Skeletal muscle cell (primary cell): ENCODE results near the gene ZNF396.

Source experiments
- DNase-seq: peaks from one replicate; pipeline ENCODE4 v3.0.0-alpha.2; 2010; ENCODE audit warnings: low read depth
- H3K4me3 ChIP-seq: 2 replicates; pipeline ENCODE4 v1.5.1; 2011; ENCODE audit warnings: low read depth, mild to moderate bottlenecking, control low read depth, low read length, moderate library complexity

Gene ZNF396

GRCh38 chr18:35344736-35345459 lies 32.2 kb downstream of the ZNF396 start:
- H3K4me3 ChIP-seq, result peak overlapping the region; percentile 83
- DNase-seq, result no peak

DNA sequence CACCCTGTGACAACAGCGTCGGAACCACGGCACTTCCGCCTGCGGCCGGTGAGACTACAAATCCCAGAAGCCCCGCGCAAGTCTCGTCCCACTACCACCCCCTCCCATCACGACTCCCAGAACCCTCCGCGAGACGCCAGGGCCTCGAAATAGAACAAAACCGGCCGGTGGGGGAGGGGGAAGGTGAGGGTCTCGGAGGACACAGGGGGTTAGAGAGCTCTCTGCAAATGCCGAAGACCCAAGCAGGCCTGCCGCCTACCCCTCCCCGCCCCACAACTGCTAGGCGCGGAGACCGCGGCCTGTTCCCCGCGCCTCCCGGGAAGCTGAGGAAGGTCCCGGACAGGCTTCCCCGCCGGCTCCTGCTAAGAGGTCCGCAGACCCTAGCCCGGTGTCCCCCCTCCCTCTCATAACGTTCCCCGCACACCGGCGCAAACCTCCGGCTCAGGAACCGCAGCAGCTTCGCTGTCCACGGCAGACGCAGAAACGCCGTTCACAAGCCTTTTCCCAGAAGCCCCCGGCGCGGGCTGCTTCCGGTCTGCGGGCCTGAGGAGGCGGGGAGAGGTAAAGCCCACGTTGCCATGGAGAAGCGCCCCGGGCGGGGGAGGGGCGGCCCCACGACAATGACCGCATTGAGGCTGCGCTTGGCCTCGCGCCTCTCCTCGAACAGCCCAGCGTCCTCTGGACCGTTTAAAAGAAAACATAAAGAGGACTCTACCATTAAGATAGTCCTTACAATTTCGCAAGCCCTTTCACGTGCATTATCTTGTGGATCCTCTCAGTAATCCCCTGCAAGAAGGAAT lies 33.0 kb downstream of the ZNF396 start, which contains the start of gene ZNF24:
Gene ZNF24, minus strand, starts transcription at position 485 of the 800 bp plus-strand sequence. CDS start 3,770 bp downstream, outside the sequence.
- DNase-seq, result peak; percentile 72
- peak within 1 kb of the TSS; percentile 83 for H3K4me3 ChIP-seq

GRCh38 chr18:35343488-35343935 lies 33.6 kb downstream of the ZNF396 start:
- no peak for DNase-seq

DNA sequence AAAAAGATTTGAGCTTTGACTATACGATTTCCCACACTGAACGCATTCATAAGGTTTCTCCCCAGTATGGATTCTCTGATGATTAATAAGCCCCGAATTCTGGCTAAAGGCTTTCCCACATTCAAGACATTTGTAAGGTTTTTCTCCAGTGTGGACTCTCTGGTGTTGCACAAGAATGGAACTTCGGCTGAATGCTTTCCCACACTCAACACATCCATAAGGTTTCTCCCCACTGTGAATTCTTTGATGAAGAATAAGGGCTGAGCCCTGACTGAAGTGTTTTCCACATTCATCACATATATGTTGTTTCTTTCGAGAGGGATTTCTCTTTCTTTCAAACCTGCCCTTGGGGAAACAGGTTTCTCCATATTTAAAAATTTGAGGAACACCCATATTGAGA lies 39.9 kb downstream of the ZNF396 start:
- no peak for DNase-seq
- no peak overlapping the region for H3K4me3 ChIP-seq

More at GRCh38 chr18:35343488-35343935, 33.6 kb downstream of the ZNF396 start:
- peak overlapping the region; percentile 83 for H3K4me3 ChIP-seq

GRCh38 chr18:35335866-35336265 lies 41.3 kb downstream of the ZNF396 start:
- H3K4me3 ChIP-seq, result no peak overlapping the region
- DNase-seq, result no peak

DNA sequence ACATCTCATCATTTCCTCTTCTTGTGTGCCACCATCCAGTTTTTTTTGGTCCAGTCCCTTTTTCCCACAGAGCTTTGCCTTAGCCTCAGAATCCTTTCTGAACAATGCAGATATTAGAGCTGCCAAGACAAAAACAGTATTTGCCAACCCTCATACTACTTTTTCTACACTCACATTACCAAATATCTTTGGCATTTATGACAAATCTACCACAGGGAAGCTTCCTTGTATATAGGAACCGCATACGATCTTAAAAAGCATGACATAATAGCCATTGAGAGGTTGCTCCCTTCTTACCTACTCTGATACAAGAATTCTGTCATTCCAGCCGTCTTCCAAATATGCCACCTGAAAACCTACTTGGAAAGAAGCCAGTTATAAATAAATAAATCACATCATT lies 42.3 kb downstream of the ZNF396 start:
- H3K4me3 ChIP-seq, result no peak overlapping the region
- no peak for DNase-seq

- no peak overlapping the region for H3K4me3 ChIP-seq
- no peak for DNase-seq
Observed at GRCh38 chr18:35334212-35334611, 42.9 kb downstream of the ZNF396 start.

- H3K4me3 ChIP-seq, result no peak overlapping the region
- DNase-seq, result no peak
Observed at GRCh38 chr18:35331367-35332087, 45.6 kb downstream of the ZNF396 start.

DNA sequence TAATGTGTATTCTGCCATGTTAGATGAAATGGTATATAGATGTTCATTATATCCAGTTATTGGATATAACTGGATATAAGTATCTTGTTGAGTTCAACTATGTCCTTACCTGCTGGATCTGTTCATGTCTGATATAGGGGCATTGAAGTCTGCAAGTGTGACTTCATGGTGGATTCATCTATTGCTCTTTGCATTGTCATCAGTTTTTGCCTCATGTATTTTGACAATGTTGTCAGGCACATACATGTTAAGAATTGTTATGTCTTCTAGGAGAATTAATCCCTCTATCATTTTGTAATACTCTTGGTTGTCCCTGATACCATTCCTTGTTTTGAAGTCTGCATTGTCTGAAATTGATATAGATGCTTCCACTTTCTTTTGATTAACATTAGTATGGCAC lies 48.3 kb downstream of the ZNF396 start:
- no peak overlapping the region for H3K4me3 ChIP-seq
- DNase-seq, result no peak

DNA sequence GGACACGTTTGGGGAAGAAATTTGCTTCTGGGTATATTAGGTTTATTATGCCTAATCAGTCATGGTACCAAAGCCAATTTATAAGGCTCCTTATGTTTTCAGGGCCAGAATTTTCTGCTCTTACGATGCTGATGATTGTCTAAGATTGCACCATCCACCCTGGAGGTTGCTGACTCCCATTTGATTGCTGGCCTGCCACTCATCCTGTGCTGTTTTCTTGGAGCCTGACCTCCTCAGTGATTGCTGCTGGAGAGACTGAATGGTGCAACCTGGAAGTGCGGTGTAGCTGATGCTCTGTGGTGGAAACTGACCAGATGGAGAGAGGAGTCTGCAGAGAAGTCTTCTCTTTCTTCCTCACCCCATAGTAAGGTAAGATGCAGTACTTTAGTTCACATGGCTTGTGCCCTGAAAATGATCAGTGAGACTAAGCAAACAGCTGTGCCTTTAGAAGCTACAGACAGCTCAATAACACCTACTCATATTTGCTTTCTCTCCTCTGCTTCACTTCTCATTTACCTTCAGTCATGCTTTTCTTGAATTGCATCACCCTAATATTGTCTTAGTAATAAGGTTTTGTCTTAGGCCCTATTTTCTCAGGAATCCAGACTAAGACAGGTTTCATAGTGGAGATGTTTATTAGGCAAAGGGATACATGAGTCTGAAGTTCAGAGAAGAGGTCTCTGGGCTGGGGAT lies 50.3 kb downstream of the ZNF396 start:
- no peak overlapping the region for H3K4me3 ChIP-seq
- DNase-seq, result no peak

DNA sequence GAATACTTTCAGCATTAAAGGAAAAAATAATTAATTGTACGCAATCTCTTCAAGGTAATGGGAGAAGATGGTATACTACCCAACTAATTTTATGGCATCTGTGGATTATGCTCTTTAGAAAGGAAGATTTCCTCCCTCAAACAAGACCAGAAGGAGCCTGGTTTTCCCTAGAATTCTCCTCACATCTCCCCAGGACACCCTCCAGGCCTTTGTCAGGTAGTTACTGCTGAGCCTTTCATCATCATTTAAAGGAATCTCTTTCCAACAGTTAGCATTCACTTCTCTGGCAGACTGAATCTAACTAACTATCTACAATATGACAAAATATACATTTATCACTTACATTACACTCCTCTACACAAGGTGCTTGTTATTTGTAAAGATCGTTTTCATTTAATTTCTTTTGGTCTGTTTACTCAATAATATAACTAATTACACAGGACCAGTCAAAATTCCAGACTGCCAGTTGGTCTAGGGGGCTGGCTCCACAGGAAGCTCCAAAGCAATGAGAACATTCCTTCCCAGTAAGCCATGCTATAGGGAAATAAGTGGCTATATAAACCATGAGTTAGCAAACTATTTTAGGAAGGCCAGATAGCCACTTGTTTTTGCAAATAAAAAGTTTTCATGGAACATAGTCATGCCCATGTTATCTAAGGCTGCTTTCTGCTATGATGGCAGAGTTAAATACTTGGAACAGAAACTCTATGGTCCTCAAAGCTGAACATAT lies 52.0 kb downstream of the ZNF396 start:
- DNase-seq, result no peak
- no peak overlapping the region for H3K4me3 ChIP-seq

DNA sequence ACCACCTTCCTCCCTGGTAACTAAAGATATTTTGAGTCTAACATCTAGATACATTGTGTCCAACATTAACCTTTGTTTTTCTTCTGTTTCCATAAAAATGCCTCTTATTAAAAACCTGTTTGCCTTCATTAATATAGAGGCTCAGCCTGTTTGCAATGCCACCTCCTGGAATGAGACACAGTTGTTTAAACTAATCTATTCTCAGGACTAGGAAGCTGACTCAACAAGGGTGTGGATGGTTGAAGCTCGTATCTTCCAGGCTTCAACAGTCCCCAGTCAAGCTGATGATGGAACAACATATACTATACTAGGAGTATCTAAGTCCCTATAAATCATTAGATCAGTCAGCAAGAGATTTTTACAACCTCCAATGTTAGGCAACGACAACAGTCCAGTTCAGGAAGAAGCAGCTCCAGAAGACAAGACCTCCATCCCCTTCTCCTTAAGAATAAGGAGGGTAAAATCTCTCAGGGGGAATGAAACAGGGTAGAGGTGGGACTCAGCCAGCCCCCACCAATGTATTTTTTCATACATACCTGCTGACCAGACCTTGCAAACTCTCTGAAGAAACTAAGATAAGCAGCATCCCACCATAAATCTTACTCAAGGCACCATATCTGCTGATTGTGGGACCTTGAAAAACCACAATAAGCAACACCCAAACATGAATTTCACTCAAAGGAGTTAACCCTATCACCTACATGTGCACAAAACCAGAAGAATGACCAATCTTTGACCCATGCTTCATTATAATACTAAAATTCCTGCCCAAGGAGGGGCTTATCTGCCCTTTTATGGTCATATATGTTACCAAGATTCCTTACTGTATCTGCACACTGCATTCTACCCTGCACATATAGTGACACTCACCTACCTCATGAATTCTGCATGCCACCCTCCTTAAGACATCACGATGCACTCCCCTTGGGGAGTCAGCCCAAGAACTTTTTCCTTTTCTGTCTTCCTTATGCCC lies 54.4 kb downstream of the ZNF396 start:
- DNase-seq, result no peak

More for the DNA sequence above, 54.4 kb downstream of the ZNF396 start:
- no peak overlapping the region for H3K4me3 ChIP-seq
